H1 (cell line): ENCODE measurements around the gene TRIM4.

Source experiments
- CBX8 ChIP-seq: fragments of 300-800, 300-1000 bp; sonication (generic); IDR thresholded peaks from 2 replicates; pipeline ENCODE4 v1.7.1; 2016; ENCODE audit warnings: low read depth, low read length, borderline replicate concordance
- CTCF ChIP-seq, 3 experiments: IDR thresholded peaks; 1 replicate in 2 of 3; 2 replicates in 1 of 3; pipeline versions ENCODE4 v1.5.1 to v1.6.1; 2011; ENCODE audit warnings: low read length in 3 of 3, mild to moderate bottlenecking in 3 of 3, inconsistent platforms in 2 of 3, low read depth in 1 of 3, moderate library complexity in 1 of 3; ENCODE audit not compliant: insufficient read depth in 1 of 3; ENCODE audit errors: control extremely low read depth in 1 of 3
- EGR1 ChIP-seq: IDR thresholded peaks from 2 replicates; pipeline ENCODE4 v1.6.1; 2011; ENCODE audit warnings: low read depth, low read length, borderline replicate concordance
- EZH2 ChIP-seq: fragments of 200-600 bp; sonication (generic); IDR thresholded peaks from 2 replicates; pipeline ENCODE4 v1.7.1; 2012; ENCODE audit warnings: low read depth, mild to moderate bottlenecking, moderate library complexity, low read length, inconsistent platforms; ENCODE audit not compliant: severe bottlenecking
- GABPA ChIP-seq: IDR thresholded peaks from 2 replicates; pipeline ENCODE4 v1.6.1; 2011; ENCODE audit warnings: mild to moderate bottlenecking, low read length, moderate library complexity, borderline replicate concordance; ENCODE audit not compliant: insufficient read depth
- GTF2F1 ChIP-seq: IDR thresholded peaks from 2 replicates; pipeline ENCODE4 v1.6.1; 2012; ENCODE audit warnings: low read depth, low read length, improper control_type of control experiment, borderline replicate concordance
- JUN ChIP-seq: IDR thresholded peaks from 2 replicates; pipeline ENCODE4 v1.6.1; 2011; ENCODE audit warnings: low read depth, mild to moderate bottlenecking, improper control_type of control experiment, low read length
- JUND ChIP-seq: IDR thresholded peaks from 2 replicates; pipeline ENCODE4 v1.6.1; 2011; ENCODE audit warnings: mild to moderate bottlenecking, improper control_type of control experiment, low read length
- MAX ChIP-seq: IDR thresholded peaks from 2 replicates; pipeline ENCODE4 v1.6.1; 2012; ENCODE audit warnings: inconsistent platforms
- NANOG ChIP-seq: IDR thresholded peaks from 2 replicates; pipeline ENCODE4 v1.6.1; 2011; ENCODE audit warnings: low read length, low read depth, mild to moderate bottlenecking, inconsistent platforms; ENCODE audit not compliant: insufficient read depth, poor library complexity, severe bottlenecking
- POLR2A ChIP-seq, 2 experiments: IDR thresholded peaks; 1 replicate in 1 of 2; 2 replicates in 1 of 2; pipeline ENCODE4 v1.6.1; 2011; ENCODE audit warnings: low read depth in 2 of 2, low read length in 2 of 2, mild to moderate bottlenecking in 2 of 2; ENCODE audit errors: control extremely low read depth in 1 of 2
- RFX5 ChIP-seq: IDR thresholded peaks from 2 replicates; pipeline ENCODE4 v1.6.1; 2011; ENCODE audit warnings: low read depth, low read length, improper control_type of control experiment, borderline replicate concordance

DNA sequence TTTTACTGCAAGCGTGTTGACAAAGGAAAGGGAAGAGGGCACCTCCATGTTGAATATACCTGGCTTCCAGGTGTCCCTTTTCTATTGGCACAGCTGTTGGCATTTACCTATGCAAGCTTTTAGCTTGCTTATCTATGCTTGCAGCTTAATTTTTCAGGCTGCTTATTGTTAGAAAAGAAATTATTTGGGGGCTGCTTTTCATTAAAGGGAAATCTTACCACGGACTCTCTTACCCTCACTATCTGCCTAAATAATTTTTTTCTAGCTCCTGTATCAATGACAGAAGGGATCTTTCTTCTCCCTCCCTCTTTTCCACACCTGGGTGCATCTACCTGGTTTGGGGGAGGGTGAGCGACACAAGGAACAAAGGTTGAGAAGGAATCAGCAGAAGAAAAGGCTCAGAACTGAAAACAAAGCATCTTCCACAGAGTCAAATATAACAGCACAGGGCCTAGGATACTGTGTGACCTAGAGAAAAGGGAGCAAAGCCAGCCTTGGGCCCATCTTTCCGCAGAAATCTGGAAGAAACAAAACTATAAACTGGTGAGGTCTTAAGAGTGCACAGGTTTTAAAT lies 25.3 kb upstream of the TRIM4 start:
- TF ChIP-seq JUN (no peak), EZH2 (no peak), CBX8 (no peak), CTCF (IDR thresholded peaks at IDR 0.05; ENCODE audit: control extremely low read depth in 1 of 3, insufficient read depth in 1 of 3, low read depth in 1 of 3, low read length in 3 of 3) (no peak), GTF2F1 (0 out of 2 replicates have a peak, but pooled peaks have one; percentile 5), NANOG (no peak), JUND (no peak), POLR2A (IDR thresholded peaks at IDR 0.05; ENCODE audit: control extremely low read depth in 1 of 2, low read depth in 2 of 2, low read length in 2 of 2) (peak in 1 of 2 experiments; percentile 13; a peak in 1 of 3 replicates), GABPA (no peak), MAX (0 out of 2 replicates have a peak, but pooled peaks have one; percentile 89), EGR1 (no peak), RFX5 (no peak)
